H1 (cell line): ENCODE data around the gene OXSR1. TPM values are rescaled to one million over a fixed set of nuclear protein-coding genes. Genes with fewer than 3 reads are reported as not detected.

Experiments used
- polyA plus RNA-seq, 7 experiments: library from polyadenylated mRNA; depleted of rRNA in 3 of 7; stranded (reverse) in 5 of 7; unstranded in 2 of 7; fragments of >200 nt in 5 of 7; fragments of 200-250 nt in 2 of 7; gene quantifications; 1 replicate in 5 of 7; 2 replicates in 1 of 7; 4 replicates in 1 of 7; pipeline versions ENCODE4 v1.2.1 to v1.2.3, GENCODE V29; 2011 to 2013; ENCODE audit warnings: missing spikeins in 2 of 7, mixed read lengths in 2 of 7
- total RNA-seq: library from RNA; stranded (reverse); fragmentation: NEBNext Ultra II Directional; extraction: Animal tissue kit (Norgen Biotek cat#: 25700); gene quantifications from 2 replicates; pipeline ENCODE4 v1.2.1, GENCODE V29; 2021
- TF ChIP-seq, protein P1 (sequence below): fragments of 300-600 bp; sonication (generic); IDR thresholded peaks from 2 replicates; pipeline ENCODE4 v1.7.1; 2012; ENCODE audit warnings: low read length, moderate library complexity, mild to moderate bottlenecking, inconsistent platforms; ENCODE audit not compliant: insufficient replicate concordance

Gene OXSR1
- total and polyA plus RNA-seq, 2 of the 8 experiments (the other 6 are each of a cell fraction or from before 2014, with no cell fraction given) = 25.1 to 47.0 TPM

DNA sequence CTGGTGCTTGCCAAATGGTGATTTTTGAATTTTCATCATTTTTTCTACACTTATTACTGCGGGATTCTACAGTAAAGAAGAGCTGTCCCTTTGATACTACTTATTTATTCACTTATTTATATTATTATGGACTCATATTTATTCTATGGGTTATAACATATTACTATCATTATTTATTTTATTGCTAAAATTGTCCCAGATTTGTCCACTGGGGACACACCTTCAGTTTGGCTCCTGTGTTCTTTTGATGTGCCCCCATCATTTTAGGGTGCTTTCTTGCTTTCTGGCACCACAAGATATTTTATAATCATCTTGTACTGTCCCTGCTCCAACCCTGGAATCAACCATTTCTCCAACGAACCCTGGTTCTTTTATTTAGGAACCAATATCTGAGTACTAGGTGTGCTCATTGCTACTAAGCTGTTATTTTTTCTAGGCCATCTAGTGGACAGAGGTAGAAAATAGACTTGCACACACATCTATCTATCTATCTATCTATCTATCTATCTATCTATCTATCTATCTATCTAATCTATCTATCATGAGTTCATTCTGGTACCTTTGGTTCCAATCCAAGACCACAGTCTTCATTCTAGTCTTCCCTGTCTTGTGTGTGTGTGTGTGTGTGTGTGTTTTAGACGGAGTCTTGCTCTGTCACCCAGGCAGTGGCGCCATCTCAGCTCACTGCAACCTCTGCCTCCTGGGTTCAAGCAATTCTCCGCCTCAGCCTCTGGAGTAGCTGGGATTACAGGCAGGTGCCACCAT lies 132.8 kb downstream of the OXSR1 start (continued):
- TF ChIP-seq, protein P1, sequence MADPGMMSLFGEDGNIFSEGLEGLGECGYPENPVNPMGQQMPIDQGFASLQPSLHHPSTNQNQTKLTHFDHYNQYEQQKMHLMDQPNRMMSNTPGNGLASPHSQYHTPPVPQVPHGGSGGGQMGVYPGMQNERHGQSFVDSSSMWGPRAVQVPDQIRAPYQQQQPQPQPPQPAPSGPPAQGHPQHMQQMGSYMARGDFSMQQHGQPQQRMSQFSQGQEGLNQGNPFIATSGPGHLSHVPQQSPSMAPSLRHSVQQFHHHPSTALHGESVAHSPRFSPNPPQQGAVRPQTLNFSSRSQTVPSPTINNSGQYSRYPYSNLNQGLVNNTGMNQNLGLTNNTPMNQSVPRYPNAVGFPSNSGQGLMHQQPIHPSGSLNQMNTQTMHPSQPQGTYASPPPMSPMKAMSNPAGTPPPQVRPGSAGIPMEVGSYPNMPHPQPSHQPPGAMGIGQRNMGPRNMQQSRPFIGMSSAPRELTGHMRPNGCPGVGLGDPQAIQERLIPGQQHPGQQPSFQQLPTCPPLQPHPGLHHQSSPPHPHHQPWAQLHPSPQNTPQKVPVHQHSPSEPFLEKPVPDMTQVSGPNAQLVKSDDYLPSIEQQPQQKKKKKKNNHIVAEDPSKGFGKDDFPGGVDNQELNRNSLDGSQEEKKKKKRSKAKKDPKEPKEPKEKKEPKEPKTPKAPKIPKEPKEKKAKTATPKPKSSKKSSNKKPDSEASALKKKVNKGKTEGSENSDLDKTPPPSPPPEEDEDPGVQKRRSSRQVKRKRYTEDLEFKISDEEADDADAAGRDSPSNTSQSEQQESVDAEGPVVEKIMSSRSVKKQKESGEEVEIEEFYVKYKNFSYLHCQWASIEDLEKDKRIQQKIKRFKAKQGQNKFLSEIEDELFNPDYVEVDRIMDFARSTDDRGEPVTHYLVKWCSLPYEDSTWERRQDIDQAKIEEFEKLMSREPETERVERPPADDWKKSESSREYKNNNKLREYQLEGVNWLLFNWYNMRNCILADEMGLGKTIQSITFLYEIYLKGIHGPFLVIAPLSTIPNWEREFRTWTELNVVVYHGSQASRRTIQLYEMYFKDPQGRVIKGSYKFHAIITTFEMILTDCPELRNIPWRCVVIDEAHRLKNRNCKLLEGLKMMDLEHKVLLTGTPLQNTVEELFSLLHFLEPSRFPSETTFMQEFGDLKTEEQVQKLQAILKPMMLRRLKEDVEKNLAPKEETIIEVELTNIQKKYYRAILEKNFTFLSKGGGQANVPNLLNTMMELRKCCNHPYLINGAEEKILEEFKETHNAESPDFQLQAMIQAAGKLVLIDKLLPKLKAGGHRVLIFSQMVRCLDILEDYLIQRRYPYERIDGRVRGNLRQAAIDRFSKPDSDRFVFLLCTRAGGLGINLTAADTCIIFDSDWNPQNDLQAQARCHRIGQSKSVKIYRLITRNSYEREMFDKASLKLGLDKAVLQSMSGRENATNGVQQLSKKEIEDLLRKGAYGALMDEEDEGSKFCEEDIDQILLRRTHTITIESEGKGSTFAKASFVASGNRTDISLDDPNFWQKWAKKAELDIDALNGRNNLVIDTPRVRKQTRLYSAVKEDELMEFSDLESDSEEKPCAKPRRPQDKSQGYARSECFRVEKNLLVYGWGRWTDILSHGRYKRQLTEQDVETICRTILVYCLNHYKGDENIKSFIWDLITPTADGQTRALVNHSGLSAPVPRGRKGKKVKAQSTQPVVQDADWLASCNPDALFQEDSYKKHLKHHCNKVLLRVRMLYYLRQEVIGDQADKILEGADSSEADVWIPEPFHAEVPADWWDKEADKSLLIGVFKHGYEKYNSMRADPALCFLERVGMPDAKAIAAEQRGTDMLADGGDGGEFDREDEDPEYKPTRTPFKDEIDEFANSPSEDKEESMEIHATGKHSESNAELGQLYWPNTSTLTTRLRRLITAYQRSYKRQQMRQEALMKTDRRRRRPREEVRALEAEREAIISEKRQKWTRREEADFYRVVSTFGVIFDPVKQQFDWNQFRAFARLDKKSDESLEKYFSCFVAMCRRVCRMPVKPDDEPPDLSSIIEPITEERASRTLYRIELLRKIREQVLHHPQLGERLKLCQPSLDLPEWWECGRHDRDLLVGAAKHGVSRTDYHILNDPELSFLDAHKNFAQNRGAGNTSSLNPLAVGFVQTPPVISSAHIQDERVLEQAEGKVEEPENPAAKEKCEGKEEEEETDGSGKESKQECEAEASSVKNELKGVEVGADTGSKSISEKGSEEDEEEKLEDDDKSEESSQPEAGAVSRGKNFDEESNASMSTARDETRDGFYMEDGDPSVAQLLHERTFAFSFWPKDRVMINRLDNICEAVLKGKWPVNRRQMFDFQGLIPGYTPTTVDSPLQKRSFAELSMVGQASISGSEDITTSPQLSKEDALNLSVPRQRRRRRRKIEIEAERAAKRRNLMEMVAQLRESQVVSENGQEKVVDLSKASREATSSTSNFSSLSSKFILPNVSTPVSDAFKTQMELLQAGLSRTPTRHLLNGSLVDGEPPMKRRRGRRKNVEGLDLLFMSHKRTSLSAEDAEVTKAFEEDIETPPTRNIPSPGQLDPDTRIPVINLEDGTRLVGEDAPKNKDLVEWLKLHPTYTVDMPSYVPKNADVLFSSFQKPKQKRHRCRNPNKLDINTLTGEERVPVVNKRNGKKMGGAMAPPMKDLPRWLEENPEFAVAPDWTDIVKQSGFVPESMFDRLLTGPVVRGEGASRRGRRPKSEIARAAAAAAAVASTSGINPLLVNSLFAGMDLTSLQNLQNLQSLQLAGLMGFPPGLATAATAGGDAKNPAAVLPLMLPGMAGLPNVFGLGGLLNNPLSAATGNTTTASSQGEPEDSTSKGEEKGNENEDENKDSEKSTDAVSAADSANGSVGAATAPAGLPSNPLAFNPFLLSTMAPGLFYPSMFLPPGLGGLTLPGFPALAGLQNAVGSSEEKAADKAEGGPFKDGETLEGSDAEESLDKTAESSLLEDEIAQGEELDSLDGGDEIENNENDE = no peak
